Measurements from ENCODE around the gene ELF5.

ELF5 gene

DNA sequence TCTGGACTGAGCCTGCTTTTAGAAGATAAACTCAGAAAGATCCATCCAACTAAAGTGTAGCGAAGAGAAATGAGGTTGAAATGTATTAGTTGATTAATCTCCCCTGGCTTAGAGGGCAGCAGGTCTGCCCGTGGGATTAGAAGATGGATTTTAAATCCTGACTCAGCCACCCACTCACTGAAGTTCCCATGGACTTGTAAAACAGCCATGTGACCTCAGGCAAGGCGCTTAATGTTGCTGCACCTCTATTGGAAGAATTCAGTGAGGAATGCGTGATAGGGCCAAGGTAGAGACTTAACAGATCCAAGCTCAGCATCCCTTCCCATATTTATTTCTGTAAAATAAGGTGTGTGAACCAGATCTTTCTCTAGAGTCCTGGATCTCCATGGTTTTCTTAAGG is 45.1 kb upstream of the ELF5 start:
- Histone ChIP-seq H3F3A (ENCODE audit: insufficient read depth) (no peaks in the 10 kb centered on the region), H3K9ac (ENCODE audit: low read length) (no peak overlapping the region), H4K20me1 (ENCODE audit: low read depth, low read length) (no peaks in the 10 kb centered on the region), H3K4me3 (ENCODE audit: insufficient read depth, low read length, poor library complexity, severe bottlenecking) (no peak overlapping the region), H3K4me2 (ENCODE audit: low read depth, low read length, poor library complexity, severe bottlenecking) (no peak overlapping the region), H3K27me3 (ENCODE audit: low read length) (no peaks in the 10 kb centered on the region), H3K9me2 (replicated peaks; ENCODE audit: insufficient read depth, low read length) (no peaks in the 10 kb centered on the region; the same call in 1 of the 2 replicates), H3K79me2 (ENCODE audit: insufficient read depth, low read length) (no peaks in the 10 kb centered on the region), H3K9me3 (ENCODE audit: insufficient read depth, low read length) (no peaks in the 10 kb centered on the region), H2AFZ (ENCODE audit: low read depth, low read length, severe bottlenecking) (no peak overlapping the region), H3K27ac (ENCODE audit: low read depth, low read length) (no peak overlapping the region), H3K36me3 (ENCODE audit: low read length) (no peaks in the 10 kb centered on the region)
- TF ChIP-seq EZH2phosphoT487 (conservative IDR thresholded peaks at IDR 0.05; ENCODE audit: low read length), result no peak
- TF ChIP-seq, protein P1, sequence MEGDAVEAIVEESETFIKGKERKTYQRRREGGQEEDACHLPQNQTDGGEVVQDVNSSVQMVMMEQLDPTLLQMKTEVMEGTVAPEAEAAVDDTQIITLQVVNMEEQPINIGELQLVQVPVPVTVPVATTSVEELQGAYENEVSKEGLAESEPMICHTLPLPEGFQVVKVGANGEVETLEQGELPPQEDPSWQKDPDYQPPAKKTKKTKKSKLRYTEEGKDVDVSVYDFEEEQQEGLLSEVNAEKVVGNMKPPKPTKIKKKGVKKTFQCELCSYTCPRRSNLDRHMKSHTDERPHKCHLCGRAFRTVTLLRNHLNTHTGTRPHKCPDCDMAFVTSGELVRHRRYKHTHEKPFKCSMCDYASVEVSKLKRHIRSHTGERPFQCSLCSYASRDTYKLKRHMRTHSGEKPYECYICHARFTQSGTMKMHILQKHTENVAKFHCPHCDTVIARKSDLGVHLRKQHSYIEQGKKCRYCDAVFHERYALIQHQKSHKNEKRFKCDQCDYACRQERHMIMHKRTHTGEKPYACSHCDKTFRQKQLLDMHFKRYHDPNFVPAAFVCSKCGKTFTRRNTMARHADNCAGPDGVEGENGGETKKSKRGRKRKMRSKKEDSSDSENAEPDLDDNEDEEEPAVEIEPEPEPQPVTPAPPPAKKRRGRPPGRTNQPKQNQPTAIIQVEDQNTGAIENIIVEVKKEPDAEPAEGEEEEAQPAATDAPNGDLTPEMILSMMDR (IDR thresholded peaks at IDR 0.05; ENCODE audit: insufficient read depth, low read length, poor library complexity, severe bottlenecking), result no peak

DNA sequence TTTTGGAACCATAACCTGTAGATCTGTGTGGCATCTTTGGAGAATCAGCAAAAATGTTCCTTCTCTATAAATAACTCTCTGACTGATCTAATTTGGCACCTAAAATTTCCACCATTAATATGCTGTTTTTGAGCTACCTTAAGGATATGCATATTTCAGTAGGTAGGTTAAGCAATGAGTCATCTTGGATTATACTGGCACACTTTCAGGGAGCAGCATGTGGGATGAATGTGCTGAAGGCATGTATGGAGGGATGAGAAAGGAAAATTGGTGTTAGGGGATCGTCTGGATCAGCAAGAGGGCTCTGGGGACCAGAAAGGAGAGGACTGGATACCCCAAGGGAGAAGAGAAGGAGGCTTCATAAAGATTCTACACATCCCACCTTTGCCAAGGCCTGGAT is 44.6 kb upstream of the ELF5 start:
- Histone ChIP-seq H3K9me3 (ENCODE audit: insufficient read depth, low read length) (no peaks in the 10 kb centered on the region), H3K4me3 (ENCODE audit: insufficient read depth, low read length, poor library complexity, severe bottlenecking) (no peak overlapping the region), H3F3A (ENCODE audit: insufficient read depth) (no peaks in the 10 kb centered on the region), H3K79me2 (ENCODE audit: insufficient read depth, low read length) (no peaks in the 10 kb centered on the region), H3K27ac (ENCODE audit: low read depth, low read length) (no peak overlapping the region), H3K9me2 (replicated peaks; ENCODE audit: insufficient read depth, low read length) (no peaks in the 10 kb centered on the region; the same call in 1 of the 2 replicates), H3K27me3 (ENCODE audit: low read length) (no peaks in the 10 kb centered on the region), H3K9ac (ENCODE audit: low read length) (no peak overlapping the region), H4K20me1 (ENCODE audit: low read depth, low read length) (no peaks in the 10 kb centered on the region), H2AFZ (ENCODE audit: low read depth, low read length, severe bottlenecking) (no peak overlapping the region), H3K4me2 (ENCODE audit: low read depth, low read length, poor library complexity, severe bottlenecking) (no peak overlapping the region), H3K36me3 (ENCODE audit: low read length) (no peaks in the 10 kb centered on the region)
- TF ChIP-seq, protein P1 (IDR thresholded peaks at IDR 0.05; ENCODE audit: insufficient read depth, low read length, poor library complexity, severe bottlenecking), result no peak
- TF ChIP-seq EZH2phosphoT487 (conservative IDR thresholded peaks at IDR 0.05; ENCODE audit: low read length), result no peak

DNA sequence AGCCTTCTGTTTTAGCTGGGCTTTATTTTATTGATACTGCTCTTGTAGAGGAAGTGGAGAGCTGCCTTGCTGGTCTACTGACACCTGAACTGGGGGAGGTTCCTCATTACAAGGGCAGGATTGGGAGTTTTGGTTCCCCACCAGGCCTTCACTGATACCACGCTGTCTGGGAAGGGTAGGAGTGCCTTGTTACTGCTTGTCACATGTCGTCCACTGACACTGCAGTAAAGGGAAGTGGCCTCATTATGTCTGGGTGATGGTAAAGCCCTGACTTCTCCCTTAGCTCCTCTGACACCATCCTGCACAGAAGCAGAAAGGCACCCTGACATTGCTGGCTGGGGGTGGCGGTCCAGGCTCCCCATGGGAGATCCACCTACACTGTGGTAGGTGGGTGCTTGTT is 38.7 kb upstream of the ELF5 start:
- Histone ChIP-seq H3K27ac (ENCODE audit: low read depth, low read length) (no peak overlapping the region), H2AFZ (ENCODE audit: low read depth, low read length, severe bottlenecking) (no peak overlapping the region), H3K36me3 (ENCODE audit: low read length) (no peaks in the 10 kb centered on the region), H3K79me2 (ENCODE audit: insufficient read depth, low read length) (no peaks in the 10 kb centered on the region), H3K4me3 (ENCODE audit: insufficient read depth, low read length, poor library complexity, severe bottlenecking) (no peak overlapping the region), H3K4me2 (ENCODE audit: low read depth, low read length, poor library complexity, severe bottlenecking) (no peak overlapping the region), H3K9me3 (ENCODE audit: insufficient read depth, low read length) (no peaks in the 10 kb centered on the region), H3K9me2 (replicated peaks; ENCODE audit: insufficient read depth, low read length) (no peaks in the 10 kb centered on the region), H3F3A (ENCODE audit: insufficient read depth) (no peaks in the 10 kb centered on the region), H3K9ac (ENCODE audit: low read length) (no peak overlapping the region), H3K27me3 (ENCODE audit: low read length) (no peaks in the 10 kb centered on the region; the same call in 1 of the 2 replicates), H4K20me1 (ENCODE audit: low read depth, low read length) (no peaks in the 10 kb centered on the region)
- no peak for TF ChIP-seq EZH2phosphoT487 (conservative IDR thresholded peaks at IDR 0.05; ENCODE audit: low read length)
- TF ChIP-seq, protein P1 (IDR thresholded peaks at IDR 0.05; ENCODE audit: insufficient read depth, low read length, poor library complexity, severe bottlenecking), result no peak
